Measurements from ENCODE around the gene NEUROG2.
"Not testable (repeated sequence)": the region's sequence is repeated elsewhere in the genome, so short reads cannot be mapped to it uniquely, and the experiment has no call there.

The NEUROG2 gene

GRCh38 chr4:112520598-112521122, 4.7 kb upstream of the NEUROG2 start:
- DNase-seq, result no peak

GRCh38 chr4:112519689-112520597, 4.0 kb upstream of the NEUROG2 start:
- DNase-seq, result no peak

- DNase-seq, result no peak
These were observed 2.7 kb upstream of the NEUROG2 start for GRCh38 chr4:112518675-112519074.

GRCh38 chr4:112517911-112518310, 1.9 kb upstream of the NEUROG2 start:
- DNase-seq, result no peak

- no peak for DNase-seq
These were observed 1.2 kb upstream of the NEUROG2 start for GRCh38 chr4:112517067-112517634.

GRCh38 chr4:112516471-112517066, 589 bp upstream of the NEUROG2 start:
- no peak for DNase-seq

- DNase-seq, result no peak
These were observed 548 bp downstream of the NEUROG2 start for GRCh38 chr4:112515198-112516065.

GRCh38 chr4:112514647-112515197, 1.3 kb downstream of the NEUROG2 start:
- DNase-seq, result no peak

GRCh38 chr4:112513971-112514646, 1.9 kb downstream of the NEUROG2 start:
- no peak for DNase-seq

- no peak for DNase-seq
These were observed 4.2 kb downstream of the NEUROG2 start for GRCh38 chr4:112511803-112512118.

- no peak for DNase-seq
These were observed 4.7 kb downstream of the NEUROG2 start for GRCh38 chr4:112511093-112511802.

- no peak for DNase-seq
These were observed 5.5 kb downstream of the NEUROG2 start for GRCh38 chr4:112510291-112511092.

- no peak for DNase-seq
These were observed 6.5 kb downstream of the NEUROG2 start for GRCh38 chr4:112509243-112510141.

- no peak for DNase-seq
These were observed 7.6 kb downstream of the NEUROG2 start for GRCh38 chr4:112508356-112508755.

- no peak for DNase-seq
These were observed 11.2 kb downstream of the NEUROG2 start for GRCh38 chr4:112504807-112505206.

- DNase-seq, result no peak
These were observed 13.1 kb downstream of the NEUROG2 start for GRCh38 chr4:112502871-112503270.

GRCh38 chr4:112492321-112492720, 23.7 kb downstream of the NEUROG2 start:
- DNase-seq, result no peak

- not testable (repeated sequence) for DNase-seq
These were observed 25.2 kb downstream of the NEUROG2 start for GRCh38 chr4:112490808-112491207.

GRCh38 chr4:112485930-112486329, 30.1 kb downstream of the NEUROG2 start:
- no peak for DNase-seq

All from NCI-H2107 (cell line).